ENCODE measurements around the gene CFAP45.

DNA sequence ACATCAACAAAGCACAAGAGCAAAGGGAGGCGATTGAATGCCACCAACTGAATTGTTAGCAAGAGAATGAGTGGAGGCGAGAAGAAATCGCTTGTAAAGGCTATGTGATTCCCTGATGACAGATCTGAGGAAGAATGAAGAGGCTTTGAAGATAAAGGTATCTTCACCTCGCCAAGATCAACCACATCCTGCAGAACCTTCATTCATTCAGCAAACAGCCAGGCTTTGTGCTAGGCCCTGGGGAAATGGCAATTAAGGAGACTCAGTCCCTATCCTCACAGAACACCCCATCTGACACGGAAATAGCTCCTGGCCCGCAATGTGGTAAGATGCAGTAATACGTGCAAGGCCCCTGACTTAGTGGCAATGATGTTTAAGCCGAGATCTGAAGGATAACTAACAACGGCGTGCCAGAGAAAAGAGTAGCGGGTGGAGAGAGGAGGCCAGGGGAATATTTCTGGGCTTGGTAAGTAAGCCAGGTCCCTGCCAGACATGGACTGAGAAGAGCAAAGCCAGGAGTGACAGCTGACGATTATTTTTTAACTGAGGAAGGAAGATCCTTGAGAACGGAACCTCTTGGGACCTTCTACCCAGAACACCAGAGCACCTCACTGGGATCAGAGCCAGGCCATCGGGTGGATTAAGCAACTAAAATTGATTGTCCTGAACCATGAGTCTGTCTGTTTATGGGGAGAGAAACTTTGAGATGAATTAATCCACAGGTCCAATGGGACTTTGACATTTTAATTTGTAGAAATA lies 32.9 kb downstream of the CFAP45 start:
- TF ChIP-seq, protein P1, sequence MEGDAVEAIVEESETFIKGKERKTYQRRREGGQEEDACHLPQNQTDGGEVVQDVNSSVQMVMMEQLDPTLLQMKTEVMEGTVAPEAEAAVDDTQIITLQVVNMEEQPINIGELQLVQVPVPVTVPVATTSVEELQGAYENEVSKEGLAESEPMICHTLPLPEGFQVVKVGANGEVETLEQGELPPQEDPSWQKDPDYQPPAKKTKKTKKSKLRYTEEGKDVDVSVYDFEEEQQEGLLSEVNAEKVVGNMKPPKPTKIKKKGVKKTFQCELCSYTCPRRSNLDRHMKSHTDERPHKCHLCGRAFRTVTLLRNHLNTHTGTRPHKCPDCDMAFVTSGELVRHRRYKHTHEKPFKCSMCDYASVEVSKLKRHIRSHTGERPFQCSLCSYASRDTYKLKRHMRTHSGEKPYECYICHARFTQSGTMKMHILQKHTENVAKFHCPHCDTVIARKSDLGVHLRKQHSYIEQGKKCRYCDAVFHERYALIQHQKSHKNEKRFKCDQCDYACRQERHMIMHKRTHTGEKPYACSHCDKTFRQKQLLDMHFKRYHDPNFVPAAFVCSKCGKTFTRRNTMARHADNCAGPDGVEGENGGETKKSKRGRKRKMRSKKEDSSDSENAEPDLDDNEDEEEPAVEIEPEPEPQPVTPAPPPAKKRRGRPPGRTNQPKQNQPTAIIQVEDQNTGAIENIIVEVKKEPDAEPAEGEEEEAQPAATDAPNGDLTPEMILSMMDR (IDR thresholded peaks at IDR 0.05), result no peak
- TF ChIP-seq POLR2A (IDR thresholded peaks at IDR 0.05), result no peak

Measured in right lobe of liver (tissue), 4 donors.